Skeletal muscle cell (primary cell): ENCODE measurements around the gene ANKDD1B.
"Not testable (repeated sequence)": the region's sequence is repeated elsewhere in the genome, so short reads cannot be mapped to it uniquely, and the experiment has no call there.

ENCODE experiments used
- DNase-seq: peaks from one replicate; pipeline ENCODE4 v3.0.0-alpha.2; 2010; ENCODE audit warnings: low read depth
- H3K4me3 ChIP-seq: 2 replicates; pipeline ENCODE4 v1.5.1; 2011; ENCODE audit warnings: low read depth, mild to moderate bottlenecking, control low read depth, low read length, moderate library complexity

ANKDD1B gene

GRCh38 chr5:75611311-75612225 is at the start of gene ANKDD1B:
Gene ANKDD1B (plus strand): TSS chr5:75611453. CDS start chr5:75611635, 182 bp downstream.
- no peak for DNase-seq
- H3K4me3 ChIP-seq, result peak within 1 kb of the TSS; percentile 57

DNA sequence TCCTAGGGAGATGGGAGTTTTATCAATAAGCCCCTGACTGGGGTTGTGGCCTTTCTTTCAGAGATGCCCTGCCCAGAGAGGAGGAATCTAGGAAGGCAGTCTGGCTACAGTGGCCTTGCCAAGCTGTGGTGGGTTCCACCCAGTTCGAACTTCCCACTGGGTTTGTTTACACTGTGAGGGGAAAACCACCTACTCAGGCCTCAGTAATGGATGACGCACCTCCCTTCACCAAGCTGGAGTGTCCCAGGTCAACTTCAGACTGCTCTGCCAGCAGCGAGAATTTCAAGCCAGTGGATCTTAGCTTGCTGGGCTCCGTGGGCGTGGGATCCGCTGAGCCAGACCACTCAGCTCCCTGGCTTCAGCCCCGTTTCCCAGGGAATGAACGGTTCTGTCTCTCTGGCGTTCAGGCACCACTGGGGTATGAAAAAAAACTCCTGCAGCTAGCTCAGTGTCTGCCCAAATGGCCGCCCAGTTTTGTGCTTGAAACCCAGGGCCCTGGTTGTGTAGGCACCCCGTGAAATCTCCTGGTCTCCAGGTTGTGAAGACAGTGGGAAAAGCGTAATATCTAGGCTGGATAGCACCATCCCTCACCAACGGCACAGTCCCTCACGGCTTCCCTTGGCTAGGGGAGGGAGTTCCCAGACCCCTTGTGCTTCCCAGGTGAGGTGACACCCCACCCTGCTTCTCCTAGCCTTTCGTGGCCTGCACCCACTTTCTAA is 45.1 kb upstream of the ANKDD1B start:
- H3K4me3 ChIP-seq, result not testable (repeated sequence)
- DNase-seq, result peak; percentile 37

GRCh38 chr5:75566710-75567309 is 44.4 kb upstream of the ANKDD1B start:
- peak; percentile 78 for DNase-seq
- H3K4me3 ChIP-seq, result no peak overlapping the region

DNA sequence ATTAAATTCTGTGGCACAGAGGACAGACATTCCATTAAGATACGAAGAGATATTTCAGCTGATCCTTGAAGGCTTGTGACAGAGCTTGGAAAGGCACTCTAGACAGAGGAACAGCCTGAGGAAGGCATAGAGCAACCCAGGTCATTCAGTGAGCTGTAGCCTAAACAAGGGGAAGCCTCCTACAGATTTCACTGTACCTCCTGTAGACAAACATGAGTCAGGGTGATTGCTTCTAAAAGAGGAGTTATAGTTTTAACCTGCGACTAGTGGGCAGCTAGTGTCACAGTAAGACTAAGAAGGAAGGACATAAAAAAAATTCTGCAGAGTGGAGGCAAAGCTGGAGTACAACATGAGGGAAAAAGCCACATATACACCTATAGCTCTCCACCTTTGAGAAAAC is 43.5 kb upstream of the ANKDD1B start:
- no peak overlapping the region for H3K4me3 ChIP-seq
- no peak for DNase-seq

- DNase-seq, result no peak
- H3K4me3 ChIP-seq, result no peak overlapping the region
Observed at GRCh38 chr5:75568202-75568601, 43.1 kb upstream of the ANKDD1B start.

- DNase-seq, result no peak
- no peak overlapping the region for H3K4me3 ChIP-seq
Observed at GRCh38 chr5:75571547-75571946, 39.7 kb upstream of the ANKDD1B start.

GRCh38 chr5:75574791-75575190 is 36.5 kb upstream of the ANKDD1B start:
- no peak overlapping the region for H3K4me3 ChIP-seq
- no peak for DNase-seq

DNA sequence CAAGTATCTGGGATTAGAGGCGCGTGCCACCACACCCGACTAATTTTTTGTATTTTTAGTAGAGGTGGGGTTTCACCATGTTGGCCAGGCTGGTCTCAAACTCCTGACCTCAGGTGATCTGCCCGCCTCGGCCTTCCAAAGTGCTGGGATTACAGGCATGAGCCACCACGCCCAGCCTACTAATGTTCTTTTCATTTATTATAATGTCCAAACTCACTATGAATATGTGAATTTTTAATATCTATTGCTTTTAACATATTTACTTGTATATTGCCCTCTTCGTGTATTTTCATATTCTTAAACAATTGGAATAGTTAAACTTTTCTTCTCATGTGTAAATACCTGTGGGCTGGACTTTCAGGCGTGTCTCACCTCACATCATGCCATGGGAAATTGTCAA is 33.0 kb upstream of the ANKDD1B start:
- H3K4me3 ChIP-seq, DNase-seq: not testable (repeated sequence)

GRCh38 chr5:75584641-75585040 is 26.6 kb upstream of the ANKDD1B start:
- no peak overlapping the region for H3K4me3 ChIP-seq
- no peak for DNase-seq

DNA sequence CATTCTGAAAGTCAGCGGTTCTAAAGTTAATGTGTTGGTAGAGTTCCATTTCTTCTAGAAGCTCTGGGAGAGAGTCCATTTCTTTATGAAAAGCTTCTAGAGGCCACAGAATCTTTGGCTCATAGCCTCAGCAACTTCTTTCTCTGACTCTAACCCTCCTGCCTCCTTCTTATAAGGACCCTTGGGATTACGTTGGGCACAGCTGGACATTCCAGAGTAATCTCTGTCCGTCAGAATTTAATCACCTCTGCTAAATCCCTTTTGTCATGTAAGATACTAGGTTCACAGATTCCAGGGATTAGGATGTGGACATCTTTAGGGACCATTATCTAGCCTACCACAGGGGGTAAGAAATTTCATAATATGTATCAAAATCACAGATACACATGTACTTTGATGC is 22.6 kb upstream of the ANKDD1B start:
- DNase-seq, result no peak
- no peak overlapping the region for H3K4me3 ChIP-seq

DNA sequence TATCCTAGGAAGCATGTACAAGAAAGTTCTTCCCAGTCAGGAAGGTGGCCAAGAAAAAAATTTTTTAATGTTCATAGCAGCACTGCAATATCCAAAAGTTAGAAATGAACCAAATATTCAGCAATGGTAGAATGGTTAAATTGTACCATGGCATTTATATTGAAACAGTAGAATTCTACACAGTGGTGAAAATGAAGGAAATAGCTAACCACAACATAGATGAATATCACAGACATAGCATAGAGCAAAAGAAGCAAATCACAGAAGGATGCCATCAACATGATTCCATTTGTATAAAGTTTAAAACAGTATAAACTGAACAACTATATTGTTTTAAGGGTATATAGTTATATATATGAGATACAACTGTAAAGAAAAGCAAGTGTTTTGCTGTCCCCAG is 10.7 kb upstream of the ANKDD1B start:
- no peak overlapping the region for H3K4me3 ChIP-seq
- DNase-seq, result no peak

- DNase-seq, result no peak
- H3K4me3 ChIP-seq, result no peak overlapping the region
Observed at GRCh38 chr5:75601567-75601966, 9.7 kb upstream of the ANKDD1B start.

DNA sequence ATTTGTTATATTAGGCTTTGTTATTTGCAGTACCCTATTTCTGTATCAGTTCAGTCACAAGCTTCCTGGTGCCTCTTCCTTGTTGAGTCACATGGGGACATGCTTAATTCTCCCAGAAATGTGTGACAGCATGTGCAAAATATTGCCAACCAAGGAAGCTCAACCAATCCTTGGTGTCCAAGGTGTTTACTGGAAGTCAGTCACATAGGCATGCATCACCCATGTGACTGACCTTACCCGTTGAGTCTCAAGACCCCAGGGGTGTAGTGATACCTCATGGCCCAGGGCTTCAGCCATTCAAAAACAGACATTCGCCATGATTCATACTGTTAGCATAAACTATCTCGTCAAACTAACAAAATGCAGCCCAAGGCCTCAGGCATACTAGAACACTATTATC is 9.3 kb upstream of the ANKDD1B start:
- H3K4me3 ChIP-seq, result no peak overlapping the region
- no peak for DNase-seq

- no peak for DNase-seq
- H3K4me3 ChIP-seq, result no peak overlapping the region
Observed at GRCh38 chr5:75603371-75603770, 7.9 kb upstream of the ANKDD1B start.

DNA sequence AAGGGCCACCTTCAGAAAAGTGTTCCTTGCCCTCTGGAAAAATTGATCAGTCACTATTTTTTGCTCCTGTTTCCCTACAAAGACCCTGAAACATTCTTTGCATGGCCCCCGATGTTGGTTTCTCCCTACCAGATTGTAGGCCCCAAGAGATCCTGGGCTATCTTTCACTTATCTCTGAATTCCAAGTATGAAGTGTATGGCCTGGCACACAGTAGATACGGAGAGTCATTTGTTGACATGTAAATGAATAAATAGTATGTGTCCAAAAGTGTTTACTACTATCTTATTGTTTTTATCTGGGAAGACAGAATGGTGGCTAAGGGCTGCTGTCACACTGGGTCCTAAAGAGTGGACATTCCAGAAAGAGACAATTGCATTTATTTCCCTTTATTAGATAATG is 7.4 kb upstream of the ANKDD1B start:
- no peak for DNase-seq
- no peak overlapping the region for H3K4me3 ChIP-seq

DNA sequence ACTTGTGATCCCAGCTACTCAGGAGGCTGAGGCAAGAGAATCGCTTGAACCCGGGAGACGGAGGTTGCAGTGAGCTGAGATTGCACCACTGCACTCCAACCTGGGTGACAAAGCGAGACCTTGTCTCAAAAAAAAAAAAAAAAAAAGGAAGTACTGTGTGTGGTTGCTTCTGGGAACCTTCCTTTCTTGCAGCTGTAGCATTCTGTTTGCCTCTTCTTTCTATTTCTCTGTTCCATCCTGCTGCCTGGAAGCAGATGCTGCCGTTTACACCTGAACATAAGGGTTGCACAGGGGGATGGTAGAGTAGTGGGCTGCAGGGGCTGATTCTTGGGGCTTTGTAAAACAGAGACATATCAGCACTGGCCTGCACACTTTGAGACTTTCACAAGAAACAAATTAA is 3.9 kb upstream of the ANKDD1B start:
- DNase-seq, H3K4me3 ChIP-seq: not testable (repeated sequence)

DNA sequence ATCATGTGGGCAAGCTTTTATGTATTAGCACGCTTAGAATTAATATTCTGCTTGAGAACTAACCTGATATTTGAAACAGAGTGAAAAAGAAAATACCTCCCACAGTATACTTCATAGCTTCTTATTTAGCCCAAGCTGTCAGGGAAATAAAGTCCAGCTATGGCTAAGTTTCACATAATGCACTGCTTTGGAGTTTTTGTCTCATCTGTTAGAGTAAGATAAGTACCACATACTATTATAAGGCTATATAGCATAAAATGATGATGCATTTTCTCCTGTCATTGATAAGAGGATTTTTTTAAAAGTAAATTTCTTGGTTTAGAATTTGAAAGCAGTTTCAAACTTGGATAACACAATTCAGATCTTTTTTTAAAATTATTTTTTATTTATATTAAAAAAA is 2.4 kb upstream of the ANKDD1B start:
- H3K4me3 ChIP-seq, result no peak overlapping the region
- DNase-seq, result no peak

DNA sequence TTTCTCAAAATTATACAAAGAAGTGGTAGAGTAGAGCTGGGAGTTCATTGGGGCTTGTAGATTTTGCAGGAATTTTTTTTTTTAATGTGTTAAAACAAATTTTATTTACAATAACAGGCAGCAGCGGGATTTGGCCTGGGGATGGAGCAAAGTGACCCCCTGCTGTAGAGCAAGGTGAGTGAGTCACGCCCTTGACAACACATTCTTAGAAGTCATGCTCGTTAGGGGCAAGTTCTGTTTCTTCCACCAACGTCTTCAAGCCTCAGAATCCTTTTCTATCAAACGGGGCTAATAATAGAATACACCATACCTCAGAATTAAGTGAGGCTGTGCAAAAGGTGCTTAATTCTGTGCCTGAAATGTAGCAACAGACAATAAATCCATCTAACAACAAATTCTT is 1.1 kb upstream of the ANKDD1B start:
- H3K4me3 ChIP-seq, result no peak overlapping the region
- DNase-seq, result no peak

GRCh38 chr5:75610859-75611310 is 368 bp upstream of the ANKDD1B start:
- not testable (repeated sequence) for DNase-seq
- peak overlapping the region; percentile 57 for H3K4me3 ChIP-seq

GRCh38 chr5:75612226-75612569 is 945 bp downstream of the ANKDD1B start:
- no peak for DNase-seq
- H3K4me3 ChIP-seq, result peak overlapping the region; percentile 57
